ENCODE results near the gene VPS54. TPM values are rescaled to one million over a fixed set of nuclear protein-coding genes. Genes with fewer than 3 reads are reported as not detected.
"Not testable (repeated sequence)": the region's sequence is repeated elsewhere in the genome, so short reads cannot be mapped to it uniquely, and the experiment has no call there.

VPS54 gene
- total RNA-seq, 2 experiments from 2014 or later = 16.8 to 17.4 TPM

GRCh38 chr2:63980794-63981193, 38.4 kb downstream of the VPS54 start:
- Mint-ChIP-seq H3K36me3 (ENCODE audit: low read depth) (peaks cover 43% of the 10 kb centered on the region), H3K9me3 (no peaks in the 10 kb centered on the region), H3K27me3 (no peaks in the 10 kb centered on the region), H3K27ac (no peak overlapping the region), H3K4me3 (no peak overlapping the region), H3K4me1 (peaks cover 34% of the 10 kb centered on the region)
- ChIA-PET CTCF (interaction anchor here (0.6 kb wide), 1 partner anchor 47 kb away, joined by 3 read pairs; no protein-coding TSS in a partner anchor), POLR2A (no interaction called here)
- no peak for DNase-seq

- peak overlapping the region; percentile 72 for H3K27ac Mint-ChIP-seq
- ChIA-PET POLR2A (no interaction called here), CTCF (interaction anchor here (1.9 kb wide), 1 partner anchor 353 kb away, joined by 4 read pairs; no protein-coding TSS in a partner anchor)
- H3K4me3 Mint-ChIP-seq = peak overlapping the region; percentile 2
- H3K9me3 Mint-ChIP-seq = no peaks in the 10 kb centered on the region
- H3K36me3 Mint-ChIP-seq (ENCODE audit: low read depth) = peaks cover 56% of the 10 kb centered on the region
- peak; percentile 54 for DNase-seq
- H3K27me3 Mint-ChIP-seq = no peaks in the 10 kb centered on the region
- H3K4me1 Mint-ChIP-seq = peaks cover 23% of the 10 kb centered on the region
Measured at GRCh38 chr2:63977904-63978303, 41.3 kb downstream of the VPS54 start.

GRCh38 chr2:63976125-63976510, 43.1 kb downstream of the VPS54 start:
- no peaks in the 10 kb centered on the region for H3K9me3 Mint-ChIP-seq
- ChIA-PET CTCF (interaction anchor here (0.6 to 1.3 kb wide), 3 partner anchors 13 to 47 kb away, joined by 3 to 6 read pairs (median 3); no protein-coding TSS in a partner anchor), POLR2A (no interaction called here)
- no peak overlapping the region for H3K27ac Mint-ChIP-seq
- peaks cover 53% of the 10 kb centered on the region for H3K36me3 Mint-ChIP-seq (ENCODE audit: low read depth)
- no peak for DNase-seq
- no peak overlapping the region for H3K4me3 Mint-ChIP-seq
- no peaks in the 10 kb centered on the region for H3K27me3 Mint-ChIP-seq
- H3K4me1 Mint-ChIP-seq = peaks cover 22% of the 10 kb centered on the region

- CTCF ChIA-PET = interaction anchor here (1.3 kb wide), 1 partner anchor 13 kb away, joined by 3 read pairs; no protein-coding TSS in a partner anchor
- no peak overlapping the region for H3K4me3 Mint-ChIP-seq
- H3K27me3 Mint-ChIP-seq = no peaks in the 10 kb centered on the region
- H3K4me1 Mint-ChIP-seq = peaks cover 22% of the 10 kb centered on the region
- H3K27ac Mint-ChIP-seq = no peak overlapping the region
- no peaks in the 10 kb centered on the region for H3K9me3 Mint-ChIP-seq
- peaks cover 51% of the 10 kb centered on the region for H3K36me3 Mint-ChIP-seq (ENCODE audit: low read depth)
- DNase-seq = no peak
- POLR2A ChIA-PET = no interaction called here
Measured at GRCh38 chr2:63975437-63976124, 43.6 kb downstream of the VPS54 start.

- H3K27me3 Mint-ChIP-seq, H3K9me3 Mint-ChIP-seq, H3K4me3 Mint-ChIP-seq, DNase-seq, H3K27ac Mint-ChIP-seq, CTCF ChIA-PET, POLR2A ChIA-PET: not testable (repeated sequence)
- peaks cover 46% of the 10 kb centered on the region for H3K36me3 Mint-ChIP-seq (ENCODE audit: low read depth)
- peaks cover 22% of the 10 kb centered on the region for H3K4me1 Mint-ChIP-seq
Measured at GRCh38 chr2:63975036-63975435, 44.2 kb downstream of the VPS54 start.

GRCh38 chr2:63962186-63962585, 57.0 kb downstream of the VPS54 start:
- Mint-ChIP-seq H3K4me1 (no peaks in the 10 kb centered on the region), H3K9me3 (no peaks in the 10 kb centered on the region), H3K27me3 (no peaks in the 10 kb centered on the region), H3K4me3 (no peak overlapping the region), H3K27ac (no peak overlapping the region), H3K36me3 (ENCODE audit: low read depth) (peaks cover 44% of the 10 kb centered on the region)
- DNase-seq = no peak
- ChIA-PET POLR2A (no interaction called here), CTCF (interaction anchor here (1.2 kb wide), 1 partner anchor 14 kb away, joined by 3 read pairs; no protein-coding TSS in a partner anchor)

GRCh38 chr2:63950414-63950813, 68.8 kb downstream of the VPS54 start:
- Mint-ChIP-seq H3K27me3 (no peaks in the 10 kb centered on the region), H3K36me3 (ENCODE audit: low read depth) (peaks cover 48% of the 10 kb centered on the region), H3K27ac (no peak overlapping the region), H3K4me1 (peaks cover 5% of the 10 kb centered on the region), H3K4me3 (no peak overlapping the region), H3K9me3 (peaks cover 18% of the 10 kb centered on the region)
- ChIA-PET POLR2A (no interaction called here), CTCF (interaction anchor here (0.6 to 1.0 kb wide), 2 partner anchors 116 to 573 kb away, joined by 3 to 4 read pairs; no protein-coding TSS in a partner anchor)
- no peak for DNase-seq

- H3K27ac Mint-ChIP-seq = no peak overlapping the region
- peaks cover 4% of the 10 kb centered on the region for H3K9me3 Mint-ChIP-seq
- no peak for DNase-seq
- H3K27me3 Mint-ChIP-seq = no peaks in the 10 kb centered on the region
- no peak overlapping the region for H3K4me3 Mint-ChIP-seq
- ChIA-PET POLR2A (no interaction called here), CTCF (interaction anchor here (0.6 to 1.3 kb wide), 2 partner anchors 7 to 10 kb away, joined by 3 to 4 read pairs; no protein-coding TSS in a partner anchor)
- peaks cover 45% of the 10 kb centered on the region for H3K36me3 Mint-ChIP-seq (ENCODE audit: low read depth)
- no peaks in the 10 kb centered on the region for H3K4me1 Mint-ChIP-seq
Measured at GRCh38 chr2:63942788-63943187, 76.4 kb downstream of the VPS54 start.

GRCh38 chr2:63932104-63932503, 87.1 kb downstream of the VPS54 start:
- H3K27ac Mint-ChIP-seq, H3K27me3 Mint-ChIP-seq, H3K9me3 Mint-ChIP-seq, DNase-seq, CTCF ChIA-PET, H3K4me3 Mint-ChIP-seq, H3K4me1 Mint-ChIP-seq, POLR2A ChIA-PET: not testable (repeated sequence)
- peaks cover 80% of the 10 kb centered on the region for H3K36me3 Mint-ChIP-seq (ENCODE audit: low read depth)

- peaks cover 2% of the 10 kb centered on the region for H3K9me3 Mint-ChIP-seq
- H3K4me1 Mint-ChIP-seq = no peaks in the 10 kb centered on the region
- no peaks in the 10 kb centered on the region for H3K27me3 Mint-ChIP-seq
- H3K36me3 Mint-ChIP-seq (ENCODE audit: low read depth) = peaks cover 74% of the 10 kb centered on the region
- CTCF ChIA-PET = interaction anchor here (1.1 to 1.3 kb wide), 3 partner anchors 9 to 31 kb away, joined by 3 to 5 read pairs (median 4); no protein-coding TSS in a partner anchor
- POLR2A ChIA-PET = no interaction called here
- no peak for DNase-seq
- no peak overlapping the region for H3K4me3 Mint-ChIP-seq
- H3K27ac Mint-ChIP-seq = no peak overlapping the region
Measured at GRCh38 chr2:63926815-63927214, 92.4 kb downstream of the VPS54 start.

- Mint-ChIP-seq H3K27me3 (no peaks in the 10 kb centered on the region), H3K4me3 (no peak overlapping the region), H3K4me1 (no peaks in the 10 kb centered on the region), H3K36me3 (ENCODE audit: low read depth) (peaks cover 55% of the 10 kb centered on the region), H3K27ac (no peak overlapping the region), H3K9me3 (no peaks in the 10 kb centered on the region)
- ChIA-PET POLR2A (no interaction called here), CTCF (interaction anchor here (0.7 kb wide), 1 partner anchor 261 kb away, joined by 3 read pairs; no protein-coding TSS in a partner anchor)
- no peak for DNase-seq
Measured at GRCh38 chr2:63914311-63914710, 104.9 kb downstream of the VPS54 start.

GRCh38 chr2:63903003-63903402, 116.2 kb downstream of the VPS54 start:
- Mint-ChIP-seq H3K27me3 (no peaks in the 10 kb centered on the region), H3K4me1 (peaks cover 9% of the 10 kb centered on the region), H3K4me3 (no peak overlapping the region), H3K27ac (no peak overlapping the region), H3K9me3 (peaks cover 42% of the 10 kb centered on the region), H3K36me3 (ENCODE audit: low read depth) (peaks cover 82% of the 10 kb centered on the region)
- DNase-seq = no peak
- ChIA-PET POLR2A (no interaction called here), CTCF (no interaction called here)

- ChIA-PET POLR2A (no interaction called here), CTCF (no interaction called here)
- peaks cover 42% of the 10 kb centered on the region for H3K9me3 Mint-ChIP-seq
- peaks cover 9% of the 10 kb centered on the region for H3K4me1 Mint-ChIP-seq
- no peak overlapping the region for H3K4me3 Mint-ChIP-seq
- H3K27me3 Mint-ChIP-seq = no peaks in the 10 kb centered on the region
- DNase-seq = no peak
- H3K27ac Mint-ChIP-seq = no peak overlapping the region
- peaks cover 80% of the 10 kb centered on the region for H3K36me3 Mint-ChIP-seq (ENCODE audit: low read depth)
Measured at GRCh38 chr2:63902149-63902548, 117.1 kb downstream of the VPS54 start.

All from activated CD4-positive, alpha-beta T cell treated with anti-CD3 and anti-CD28 coated beads, Interleukin-2, amount 10 ng/mL, durations not matched to agents 7 days and 5 days (primary cell).